Stimulated activated CD4-positive, alpha-beta T cell treated with anti-CD3 and anti-CD28 coated beads, Interleukin-15, amount 100 ng/mL, for 1 hour (primary cell): ENCODE measurements around the gene ZFHX3.

Experiments
- DNase-seq, 2 donors: peaks; one replicate each; pipeline ENCODE4 v3.0.0-alpha.2; 2020; ENCODE audit warnings: low read depth in 1 of 2, low spot score in 1 of 2

The ZFHX3 gene

GRCh38 chr16:73040735-73041402, 7.1 kb downstream of the ZFHX3 start:
- DNase-seq: no peak

GRCh38 chr16:73040136-73040535, 7.8 kb downstream of the ZFHX3 start:
- no peak for DNase-seq

GRCh38 chr16:73037845-73038570, 9.9 kb downstream of the ZFHX3 start:
- DNase-seq: no peak

DNA sequence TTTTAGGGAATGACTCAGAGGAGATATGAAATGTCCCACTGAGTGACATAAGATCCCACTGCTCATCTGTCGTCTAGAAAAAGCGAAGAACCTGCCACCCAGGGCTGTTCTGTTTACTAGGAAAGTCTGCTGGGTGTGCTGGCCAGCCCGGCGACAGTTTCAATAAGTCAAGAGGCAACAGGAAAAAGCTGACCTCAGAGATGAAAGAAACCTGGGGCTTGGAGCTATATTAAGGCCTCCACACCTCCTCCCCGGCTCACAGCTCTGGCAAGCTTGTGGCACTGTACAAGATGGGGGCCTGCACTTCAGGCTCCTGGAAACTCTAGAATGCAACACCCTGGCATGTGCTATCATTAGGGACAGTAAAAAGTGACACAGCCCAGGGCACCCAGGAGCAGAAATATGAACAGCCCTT, 10.6 kb downstream of the ZFHX3 start:
- no peak for DNase-seq

GRCh38 chr16:73036074-73036826, 11.7 kb downstream of the ZFHX3 start:
- DNase-seq: no peak

DNA sequence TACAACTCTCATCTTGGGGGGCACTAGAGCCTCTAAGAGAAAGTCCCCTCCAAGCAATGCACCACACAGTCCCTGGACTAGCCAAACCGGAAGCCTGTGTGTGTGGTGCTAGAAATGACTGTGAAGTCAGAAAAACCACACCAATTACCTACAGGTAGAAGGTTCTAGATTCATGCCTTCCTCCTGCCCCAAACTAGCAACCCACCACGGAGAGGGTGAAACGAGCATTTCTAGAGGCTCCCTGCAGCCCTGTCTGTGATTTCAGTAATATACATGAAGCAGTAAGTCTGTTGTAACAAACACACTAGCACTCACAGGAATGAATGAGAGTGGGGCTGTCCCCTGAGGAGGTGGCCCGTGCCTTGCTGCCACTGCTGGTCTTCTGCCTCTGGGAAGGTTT, 13.6 kb downstream of the ZFHX3 start:
- no peak for DNase-seq

DNA sequence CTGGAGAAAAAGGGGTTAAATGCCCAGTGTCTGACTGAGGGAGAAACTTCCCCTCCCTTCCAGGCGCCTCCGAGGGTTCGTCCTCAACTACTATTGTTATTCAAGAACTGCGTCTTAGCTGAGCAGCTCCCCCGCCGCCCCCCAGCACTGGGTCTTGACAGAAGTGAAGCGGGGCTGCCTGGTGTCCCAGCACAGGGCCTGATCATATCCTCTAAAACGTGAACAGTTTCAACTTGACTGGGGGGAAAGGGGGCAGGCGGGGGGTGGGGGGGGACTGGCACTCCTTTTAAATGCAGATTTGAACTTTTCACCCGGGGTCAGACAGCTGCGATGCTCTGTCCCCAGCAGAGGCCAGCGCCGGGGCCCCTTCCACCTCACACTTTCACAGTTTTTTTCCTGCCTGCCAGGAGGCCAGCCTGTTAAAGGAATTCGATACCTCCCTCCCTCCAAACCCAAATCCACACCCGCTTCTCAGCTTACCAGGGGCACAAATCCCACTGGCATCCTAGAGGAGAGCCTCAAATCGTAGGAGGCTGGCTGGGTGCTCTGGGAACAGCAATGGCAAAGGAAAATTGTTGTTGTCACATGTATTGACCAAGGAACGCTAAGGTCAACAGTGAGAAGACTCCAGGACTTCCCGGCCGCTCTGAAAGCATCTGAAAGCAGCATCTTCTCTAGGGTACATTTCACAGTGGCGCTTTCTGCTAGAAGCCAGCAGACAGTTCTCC, 14.5 kb downstream of the ZFHX3 start:
- DNase-seq: no peak

DNA sequence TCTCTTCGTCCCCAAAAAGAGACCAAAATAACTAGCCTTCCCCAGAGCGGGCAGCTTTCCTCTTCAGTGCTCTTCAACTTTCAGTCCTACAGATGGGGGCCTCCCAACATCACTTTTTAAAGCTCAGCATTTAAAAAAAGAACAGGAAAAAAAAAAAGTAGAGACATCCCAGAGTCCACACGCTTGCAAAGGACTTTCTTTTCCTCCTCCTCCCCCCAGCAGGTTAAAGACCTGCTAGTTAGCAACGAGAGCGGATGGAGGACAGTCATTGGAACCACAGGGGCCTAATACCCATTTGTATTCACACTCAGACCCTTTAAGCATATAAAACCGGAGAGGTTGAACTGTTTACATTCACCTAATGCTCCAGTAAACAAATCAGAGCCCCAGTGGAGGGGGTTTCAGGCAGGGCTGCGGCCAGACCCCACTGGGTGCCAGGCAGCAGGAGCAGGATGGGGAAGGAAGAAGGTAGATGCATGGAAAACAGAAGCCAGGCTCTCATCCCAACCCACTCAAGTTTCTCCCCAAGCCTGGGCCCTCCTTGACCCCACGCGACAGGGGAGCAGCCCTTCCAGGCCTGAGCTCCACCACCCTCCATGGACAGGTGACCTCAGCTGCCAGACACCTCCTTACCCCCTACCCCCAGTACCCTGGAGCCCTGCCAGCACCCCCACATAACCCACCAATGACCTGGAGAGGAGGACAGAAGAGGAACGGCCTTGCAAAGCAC, 15.2 kb downstream of the ZFHX3 start:
- DNase-seq: no peak

DNA sequence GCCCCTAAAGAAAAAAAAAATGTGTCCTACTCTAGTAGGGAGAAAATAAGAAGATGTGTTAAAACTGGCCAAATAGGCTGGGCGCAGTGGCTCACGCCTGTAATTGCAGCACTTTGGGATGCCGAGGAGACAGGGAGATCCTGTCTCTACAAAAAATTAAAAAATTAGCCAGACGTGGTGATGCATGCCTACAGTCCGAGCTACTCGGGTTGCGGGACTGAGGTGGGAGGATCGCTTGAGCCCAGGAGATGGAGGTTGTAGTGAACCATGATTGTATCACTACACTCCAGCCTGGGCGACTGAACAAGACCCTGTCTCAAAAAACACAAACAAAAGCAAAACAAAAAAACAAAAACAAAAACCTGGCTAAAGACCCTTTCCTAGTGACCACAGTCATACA, 15.9 kb downstream of the ZFHX3 start:
- no peak for DNase-seq

- DNase-seq: no peak
Observed at GRCh38 chr16:73031155-73031866, 16.6 kb downstream of the ZFHX3 start.

GRCh38 chr16:73028721-73029361, 19.1 kb downstream of the ZFHX3 start:
- DNase-seq: no peak

DNA sequence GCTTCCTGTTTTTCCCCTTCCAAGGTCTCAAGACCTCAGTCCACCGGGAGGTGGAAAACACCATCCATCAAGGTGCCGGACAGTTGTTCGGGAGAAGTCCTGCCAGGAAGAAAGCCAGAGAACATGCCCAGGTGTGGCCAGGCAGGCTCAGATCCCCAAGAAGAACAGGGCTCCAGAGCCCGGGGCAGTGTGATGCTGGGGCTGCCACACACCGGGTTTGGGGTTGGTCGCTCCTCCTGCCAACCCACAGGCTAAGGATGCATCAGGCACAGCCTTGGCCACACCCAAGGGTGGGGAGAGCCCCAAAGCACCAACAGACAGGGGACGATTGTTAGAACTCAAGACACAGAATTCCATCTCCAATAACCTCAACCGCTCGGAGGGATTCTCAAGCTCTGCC, 19.7 kb downstream of the ZFHX3 start:
- no peak for DNase-seq

GRCh38 chr16:73027685-73028111, 20.2 kb downstream of the ZFHX3 start:
- no peak for DNase-seq

- no peak for DNase-seq
Observed at GRCh38 chr16:73026754-73027684, 20.9 kb downstream of the ZFHX3 start.

DNA sequence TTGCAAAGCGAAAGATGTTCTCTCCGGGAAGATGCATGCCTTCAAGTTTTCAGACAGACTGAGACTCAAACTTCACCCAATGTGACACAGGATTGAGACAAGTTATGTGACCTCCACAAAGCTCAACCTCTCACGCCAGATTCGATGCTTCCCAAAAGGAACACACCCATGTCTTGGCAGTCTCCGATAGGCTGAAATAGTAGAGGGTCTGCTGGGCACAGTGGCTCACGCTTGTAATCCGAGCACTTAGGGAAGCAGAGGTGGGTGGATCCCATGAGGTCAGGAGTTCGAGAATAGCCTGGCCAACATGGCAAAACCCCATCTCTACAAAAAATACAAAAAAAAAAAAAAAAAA, 22.1 kb downstream of the ZFHX3 start:
- no peak for DNase-seq

DNA sequence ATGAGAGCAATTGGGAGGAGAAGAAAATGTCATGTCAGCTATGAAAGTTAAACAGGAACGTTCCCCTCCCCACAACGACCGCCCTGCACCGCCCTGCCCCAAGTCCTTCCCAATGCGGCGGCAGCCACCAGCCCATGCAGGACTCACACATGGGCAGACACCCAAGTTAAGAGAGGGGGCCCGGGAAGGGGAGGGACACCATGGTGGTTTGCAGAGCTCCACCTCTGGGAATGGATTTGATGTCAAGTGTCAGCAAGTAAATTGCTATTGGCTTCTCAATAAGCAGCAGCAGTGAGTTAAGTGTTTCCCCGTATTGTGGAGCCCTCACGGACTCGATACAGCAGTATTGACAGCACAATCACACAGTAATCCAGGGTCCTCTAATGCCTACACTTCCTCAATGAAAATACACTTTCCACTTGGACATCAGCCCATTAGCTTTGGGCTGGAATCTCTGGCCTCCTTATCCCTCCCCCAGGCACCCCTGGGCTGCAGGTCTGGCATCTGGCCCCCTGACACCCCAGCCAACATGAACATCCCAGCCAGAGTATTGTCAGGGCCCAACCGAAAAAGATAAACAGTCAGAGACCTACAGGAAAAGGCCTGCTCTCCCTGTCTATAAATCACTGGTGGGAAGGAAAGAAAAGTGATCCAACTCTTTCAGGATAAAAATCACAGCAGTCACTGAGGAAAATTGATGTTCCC, 22.6 kb downstream of the ZFHX3 start:
- no peak for DNase-seq

DNA sequence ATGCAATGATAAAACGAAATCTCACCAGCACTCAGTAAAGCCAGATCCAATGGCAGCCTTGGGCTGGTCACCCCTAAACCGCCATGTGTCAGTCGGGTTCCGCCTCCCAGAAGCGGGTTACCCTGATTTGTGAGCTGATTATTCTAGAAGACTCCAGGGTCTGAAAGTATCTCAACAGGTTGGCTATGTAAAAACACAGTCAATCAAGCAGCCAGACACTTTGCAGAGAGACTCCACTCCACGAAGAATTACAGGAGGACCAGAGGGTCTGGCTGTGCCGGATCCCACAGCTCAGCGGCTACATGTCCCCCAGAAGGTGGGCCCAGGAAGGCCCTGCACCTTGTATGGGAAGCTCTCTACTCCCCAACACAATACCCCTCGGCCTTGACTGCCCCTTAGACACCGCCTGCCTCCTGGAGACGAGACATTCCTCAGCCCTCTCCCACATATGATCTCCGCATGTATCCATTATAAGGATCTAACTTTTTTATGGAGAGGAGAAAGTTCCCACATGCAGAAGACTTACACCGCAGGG, 23.3 kb downstream of the ZFHX3 start:
- DNase-seq: no peak
